DOHH2 (cell line): ENCODE data around the gene KREMEN1.

Experiments used
- EZH2phosphoT487 ChIP-seq: fragments of 200-600 bp; sonication (generic); IDR thresholded peaks from 2 replicates; pipeline ENCODE4 v1.6.1; 2017; ENCODE audit warnings: borderline replicate concordance, mild to moderate bottlenecking, antibody characterized with exemption, low read length, moderate library complexity, mixed read lengths
- TF ChIP-seq, protein P1 (sequence below): fragments of 200-600 bp; sonication (generic); IDR thresholded peaks from one replicate; pipeline ENCODE4 v1.5.1; 2014; ENCODE audit warnings: antibody characterized with exemption, mild to moderate bottlenecking, low read depth, low read length; ENCODE audit not compliant: poor library complexity, severe bottlenecking

DNA sequence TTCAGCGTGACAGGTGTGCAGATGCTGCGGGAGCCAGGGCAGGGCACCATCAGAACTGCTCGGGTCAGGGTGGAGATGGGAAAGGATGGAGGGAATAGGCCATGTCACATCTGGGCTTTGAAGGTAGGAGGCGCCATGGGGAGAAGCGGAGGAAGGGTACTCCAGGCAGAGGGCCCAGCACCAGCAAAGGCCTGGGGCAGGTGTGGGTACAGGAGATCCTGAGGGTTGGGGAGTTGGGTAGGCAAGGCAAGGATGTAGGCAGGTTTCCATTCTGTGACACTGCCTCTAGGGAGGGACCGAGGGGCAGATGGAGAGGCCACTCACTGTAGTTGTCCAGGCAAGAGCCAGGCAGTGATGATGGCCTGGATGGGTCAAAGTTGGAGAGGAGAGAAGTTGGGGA is 141.4 kb downstream of the KREMEN1 start:
- TF ChIP-seq, protein P1, sequence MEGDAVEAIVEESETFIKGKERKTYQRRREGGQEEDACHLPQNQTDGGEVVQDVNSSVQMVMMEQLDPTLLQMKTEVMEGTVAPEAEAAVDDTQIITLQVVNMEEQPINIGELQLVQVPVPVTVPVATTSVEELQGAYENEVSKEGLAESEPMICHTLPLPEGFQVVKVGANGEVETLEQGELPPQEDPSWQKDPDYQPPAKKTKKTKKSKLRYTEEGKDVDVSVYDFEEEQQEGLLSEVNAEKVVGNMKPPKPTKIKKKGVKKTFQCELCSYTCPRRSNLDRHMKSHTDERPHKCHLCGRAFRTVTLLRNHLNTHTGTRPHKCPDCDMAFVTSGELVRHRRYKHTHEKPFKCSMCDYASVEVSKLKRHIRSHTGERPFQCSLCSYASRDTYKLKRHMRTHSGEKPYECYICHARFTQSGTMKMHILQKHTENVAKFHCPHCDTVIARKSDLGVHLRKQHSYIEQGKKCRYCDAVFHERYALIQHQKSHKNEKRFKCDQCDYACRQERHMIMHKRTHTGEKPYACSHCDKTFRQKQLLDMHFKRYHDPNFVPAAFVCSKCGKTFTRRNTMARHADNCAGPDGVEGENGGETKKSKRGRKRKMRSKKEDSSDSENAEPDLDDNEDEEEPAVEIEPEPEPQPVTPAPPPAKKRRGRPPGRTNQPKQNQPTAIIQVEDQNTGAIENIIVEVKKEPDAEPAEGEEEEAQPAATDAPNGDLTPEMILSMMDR, result no peak
- TF ChIP-seq EZH2phosphoT487, result no peak
